AG04450 (cell line): ENCODE measurements around the gene CDK2. TPM values are rescaled to one million over a fixed set of nuclear protein-coding genes. Genes with fewer than 3 reads are reported as not detected.
A peak's percentile ranks its signal among the peaks of the same experiment; 100 is the strongest.

Experiments
- CTCF ChIA-PET: fragments of 300-600, 350-600 bp; formaldehyde crosslinking; extraction: SDS; loops from one replicate; lab custom pipeline; 2022; ENCODE audit warnings: antibody characterized with exemption, inconsistent platforms; lab: Charles Lee
- POLR2A ChIA-PET: fragments of 350-600 bp; formaldehyde crosslinking; extraction: SDS; loops from one replicate; lab custom pipeline; 2021; ENCODE audit warnings: antibody characterized with exemption, inconsistent platforms; lab: Yijun Ruan, JAX
- DNase-seq: peaks from one replicate; pipeline ENCODE4 v3.0.0-alpha.2; 2011; ENCODE audit warnings: low read depth, low spot score
- H3K27ac ChIP-seq: one replicate; pipeline ENCODE4 v1.5.1; 2012; ENCODE audit warnings: low read depth, low read length, control low read depth
- H3K27me3 ChIP-seq: one replicate; pipeline ENCODE4 v1.6.0; 2012; ENCODE audit warnings: low read length; ENCODE audit not compliant: control insufficient read depth, insufficient read depth
- H3K4me3 ChIP-seq: 2 replicates; pipeline ENCODE4 v1.5.1; 2011; ENCODE audit warnings: mild to moderate bottlenecking, low read depth, low read length, control low read depth
- H3K9me3 ChIP-seq: 2 replicates; pipeline ENCODE4 v1.5.1; 2012; ENCODE audit warnings: low read length; ENCODE audit not compliant: control insufficient read depth, insufficient read depth
- polyA plus RNA-seq: library from polyadenylated mRNA; depleted of rRNA; stranded (reverse); fragments of >200 nt; gene quantifications from 2 replicates; pipeline ENCODE4 v1.2.3, GENCODE V29; 2011
- TF ChIP-seq, protein P1 (sequence below): IDR thresholded peaks from 2 replicates; pipeline ENCODE4 v1.5.1; 2011; ENCODE audit warnings: low read depth, low read length, control low read depth, inconsistent platforms

Gene CDK2
- polyA plus RNA-seq, 1 experiment: 30.6 TPM

DNA sequence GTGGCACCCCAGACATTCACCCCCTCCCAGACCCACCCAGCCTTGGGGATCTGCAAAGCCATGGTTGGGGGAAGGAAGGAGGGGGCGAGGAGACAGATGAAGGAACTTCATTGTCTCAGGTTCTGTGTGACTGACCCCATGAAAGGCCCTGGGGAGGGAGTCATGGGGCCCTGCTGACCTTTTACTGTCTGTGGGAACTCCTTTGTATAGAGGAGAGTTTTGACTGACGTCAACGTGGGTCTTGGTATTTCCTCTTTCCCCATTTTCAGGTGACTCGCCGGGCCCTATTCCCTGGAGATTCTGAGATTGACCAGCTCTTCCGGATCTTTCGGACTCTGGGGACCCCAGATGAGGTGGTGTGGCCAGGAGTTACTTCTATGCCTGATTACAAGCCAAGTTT lies 4.1 kb downstream of the CDK2 start:
- peak overlapping the region; percentile 52 for H3K27ac ChIP-seq
- POLR2A ChIA-PET: interaction anchor here (0.7 kb wide), 1 partner anchor 25 kb away, joined by 7 read pairs; no protein-coding TSS in a partner anchor
- CTCF ChIA-PET: interaction anchor here (1.0 kb wide), 1 partner anchor 16 kb away, joined by 3 read pairs; no protein-coding TSS in a partner anchor
- no peaks in the 10 kb centered on the region for H3K27me3 ChIP-seq
- no peak for DNase-seq
- H3K4me3 ChIP-seq: no peak overlapping the region
- H3K9me3 ChIP-seq: peaks cover 4% of the 10 kb centered on the region; the same call in 1 of the 2 replicates
- TF ChIP-seq, protein P1, sequence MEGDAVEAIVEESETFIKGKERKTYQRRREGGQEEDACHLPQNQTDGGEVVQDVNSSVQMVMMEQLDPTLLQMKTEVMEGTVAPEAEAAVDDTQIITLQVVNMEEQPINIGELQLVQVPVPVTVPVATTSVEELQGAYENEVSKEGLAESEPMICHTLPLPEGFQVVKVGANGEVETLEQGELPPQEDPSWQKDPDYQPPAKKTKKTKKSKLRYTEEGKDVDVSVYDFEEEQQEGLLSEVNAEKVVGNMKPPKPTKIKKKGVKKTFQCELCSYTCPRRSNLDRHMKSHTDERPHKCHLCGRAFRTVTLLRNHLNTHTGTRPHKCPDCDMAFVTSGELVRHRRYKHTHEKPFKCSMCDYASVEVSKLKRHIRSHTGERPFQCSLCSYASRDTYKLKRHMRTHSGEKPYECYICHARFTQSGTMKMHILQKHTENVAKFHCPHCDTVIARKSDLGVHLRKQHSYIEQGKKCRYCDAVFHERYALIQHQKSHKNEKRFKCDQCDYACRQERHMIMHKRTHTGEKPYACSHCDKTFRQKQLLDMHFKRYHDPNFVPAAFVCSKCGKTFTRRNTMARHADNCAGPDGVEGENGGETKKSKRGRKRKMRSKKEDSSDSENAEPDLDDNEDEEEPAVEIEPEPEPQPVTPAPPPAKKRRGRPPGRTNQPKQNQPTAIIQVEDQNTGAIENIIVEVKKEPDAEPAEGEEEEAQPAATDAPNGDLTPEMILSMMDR: no peak

DNA sequence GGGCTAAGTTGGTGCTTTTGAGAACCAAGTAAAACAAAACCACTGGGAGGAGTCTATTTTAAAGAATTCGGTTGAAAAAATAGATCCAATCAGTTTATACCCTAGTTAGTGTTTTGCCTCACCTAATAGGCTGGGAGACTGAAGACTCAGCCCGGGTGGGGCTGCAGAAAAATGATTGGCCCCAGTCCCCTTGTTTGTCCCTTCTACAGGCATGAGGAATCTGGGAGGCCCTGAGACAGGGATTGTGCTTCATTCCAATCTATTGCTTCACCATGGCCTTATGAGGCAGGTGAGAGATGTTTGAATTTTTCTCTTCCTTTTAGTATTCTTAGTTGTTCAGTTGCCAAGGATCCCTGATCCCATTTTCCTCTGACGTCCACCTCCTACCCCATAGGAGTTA lies 5.4 kb downstream of the CDK2 start:
- H3K27me3 ChIP-seq: no peaks in the 10 kb centered on the region
- POLR2A ChIA-PET: no interaction called here
- CTCF ChIA-PET: interaction anchor here (0.9 kb wide), 1 partner anchor 17 kb away, joined by 5 read pairs; no protein-coding TSS in a partner anchor
- TF ChIP-seq, protein P1: no peak
- no peak for DNase-seq
- peak overlapping the region; percentile 31 for H3K4me3 ChIP-seq
- peak overlapping the region; percentile 48 for H3K27ac ChIP-seq
- H3K9me3 ChIP-seq: peaks cover 4% of the 10 kb centered on the region; the same call in 1 of the 2 replicates

DNA sequence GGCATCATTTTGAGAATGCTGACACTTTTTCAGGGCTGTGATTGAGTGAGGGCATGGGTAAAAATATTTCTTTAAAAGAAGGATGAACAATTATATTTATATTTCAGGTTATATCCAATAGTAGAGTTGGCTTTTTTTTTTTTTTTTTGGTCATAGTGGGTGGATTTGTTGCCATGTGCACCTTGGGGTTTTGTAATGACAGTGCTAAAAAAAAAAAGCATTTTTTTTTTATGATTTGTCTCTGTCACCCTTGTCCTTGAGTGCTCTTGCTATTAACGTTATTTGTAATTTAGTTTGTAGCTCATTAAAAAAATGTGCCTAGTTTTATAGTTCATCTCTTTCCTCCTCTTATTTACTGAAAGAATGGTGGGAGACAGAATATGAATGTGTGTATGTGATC lies 5.8 kb downstream of the CDK2 start:
- no peak for DNase-seq
- TF ChIP-seq, protein P1: no peak
- H3K4me3 ChIP-seq: peak overlapping the region; percentile 66
- H3K27me3 ChIP-seq: no peaks in the 10 kb centered on the region
- peak overlapping the region; percentile 87 for H3K27ac ChIP-seq
- H3K9me3 ChIP-seq: peaks cover 4% of the 10 kb centered on the region; the same call in 1 of the 2 replicates
- POLR2A ChIA-PET: no interaction called here
- CTCF ChIA-PET: interaction anchor here (0.9 kb wide), 1 partner anchor 17 kb away, joined by 5 read pairs; no protein-coding TSS in a partner anchor

DNA sequence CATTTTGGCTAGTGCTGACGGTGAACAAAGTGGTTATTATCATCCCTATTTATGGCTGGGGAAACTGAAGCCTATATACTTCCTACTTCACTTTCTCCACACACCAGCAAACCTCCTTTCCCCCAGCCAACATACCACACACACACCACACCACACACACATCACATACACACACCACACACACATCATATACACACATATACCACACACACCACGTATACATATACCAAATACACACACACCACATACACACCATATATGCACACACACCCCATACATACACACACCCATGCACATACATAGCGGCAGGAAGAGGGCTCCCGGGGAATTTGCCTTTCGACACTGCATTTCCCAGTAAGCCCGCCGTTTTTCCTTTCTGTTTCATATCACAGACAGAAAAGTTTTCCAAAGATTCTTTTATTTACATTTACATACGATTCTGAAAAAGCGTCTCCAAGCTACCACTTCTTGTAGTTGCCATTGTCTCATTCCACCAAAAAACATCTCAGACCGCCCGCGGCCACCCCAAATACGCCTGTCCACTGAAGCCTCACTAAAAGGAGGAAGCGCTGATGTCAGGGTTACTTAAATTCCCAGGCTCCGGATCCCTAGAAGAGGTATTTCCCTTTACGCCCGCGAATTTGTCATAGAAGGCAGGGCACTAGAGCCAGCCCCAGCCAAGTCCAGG lies 6.4 kb downstream of the CDK2 start:
- Histone ChIP-seq H3K27me3 (no peaks in the 10 kb centered on the region), H3K9me3 (peaks cover 4% of the 10 kb centered on the region; the same call in 1 of the 2 replicates), H3K27ac (peak overlapping the region; percentile 87), H3K4me3 (peak overlapping the region; percentile 66)
- TF ChIP-seq, protein P1: no peak
- POLR2A ChIA-PET: interaction anchor here (0.8 to 2.0 kb wide), 13 partner anchors 12 to 1602 kb away, joined by 3 to 11 read pairs (median 5); partner anchors contain the start of genes CD63, DGKA, DNAJC14 and GDF11
- DNase-seq: no peak
- CTCF ChIA-PET: interaction anchor here (0.7 to 2.9 kb wide), 11 partner anchors 13 to 234 kb away, joined by 3 to 22 read pairs (median 5); partner anchors contain the start of gene SUOX
